ENCODE measurements around the gene FPGT. TPM values are rescaled to one million over a fixed set of nuclear protein-coding genes. Genes with fewer than 3 reads are reported as not detected.
"Not testable (repeated sequence)": the region's sequence is repeated elsewhere in the genome, so short reads cannot be mapped to it uniquely, and the experiment has no call there.

FPGT gene
- total and polyA plus RNA-seq, 10 donors = 3.6 to 28.0 (median 15.0) TPM

- Histone ChIP-seq H3K4me1 (no peaks in the 10 kb centered on the region), H3K27ac (no peak overlapping the region), H3K9me3 (peaks cover 0 to 3% (median 0%) of the 10 kb centered on the region in 8 donors), H3K4me3 (no peak overlapping the region), H3K36me3 (no peaks in the 10 kb centered on the region), H3K27me3 (replicated peaks in 1 of 7) (no peaks in the 10 kb centered on the region)
- TF ChIP-seq POLR2AphosphoS5 (IDR thresholded peaks at IDR 0.05) (no peak), POLR2A (IDR thresholded peaks at IDR 0.05) (no peak), CTCF (IDR thresholded peaks at IDR 0.05 in 8 of 11, conservative IDR thresholded peaks at IDR 0.05 in 3 of 11) (no peak)
- no peak for DNase-seq
- WGBS, 5 donors = 89 to 92% (median 91%) methylated on average over 4 of the region's 4 CpGs
- intact Hi-C loops (cut with DNase I; ENCODE audit: low total_unique reads) = no loop called here
Observed at GRCh38 chr1:74237787-74238186, 39.7 kb downstream of the FPGT start.

- no peak for DNase-seq
- 4 to 25% (median 16%) methylated on average over 2 of the region's 2 CpGs for WGBS, 5 donors
- Histone ChIP-seq H3K27ac (no peak overlapping the region), H3K27me3 (replicated peaks in 1 of 7) (no peaks in the 10 kb centered on the region), H3K9me3 (peaks cover 0 to 8% (median 2%) of the 10 kb centered on the region in 8 donors), H3K4me1 (no peaks in the 10 kb centered on the region), H3K36me3 (no peaks in the 10 kb centered on the region), H3K4me3 (no peak overlapping the region)
- intact Hi-C loops (cut with DNase I; ENCODE audit: low total_unique reads) = no loop called here
- TF ChIP-seq CTCF (IDR thresholded peaks at IDR 0.05 in 8 of 11, conservative IDR thresholded peaks at IDR 0.05 in 3 of 11) = no peak
Observed at GRCh38 chr1:74245168-74245772, 47.2 kb downstream of the FPGT start.

- no peak for DNase-seq
- Histone ChIP-seq H3K27ac (no peak overlapping the region), H3K4me1 (no peaks in the 10 kb centered on the region), H3K27me3 (replicated peaks in 1 of 7) (no peaks in the 10 kb centered on the region), H3K9me3 (peaks cover 0 to 8% (median 2%) of the 10 kb centered on the region in 8 donors), H3K4me3 (no peak overlapping the region), H3K36me3 (no peaks in the 10 kb centered on the region)
- 80 to 87% (median 80%) methylated on average over 2 of the region's 2 CpGs for WGBS, 5 donors
- TF ChIP-seq POLR2AphosphoS5 (IDR thresholded peaks at IDR 0.05) = no peak
- TF ChIP-seq CTCF (IDR thresholded peaks at IDR 0.05 in 8 of 11, conservative IDR thresholded peaks at IDR 0.05 in 3 of 11) = no peak
- no peak for TF ChIP-seq POLR2A (IDR thresholded peaks at IDR 0.05)
- intact Hi-C loops (cut with DNase I; ENCODE audit: low total_unique reads) = no loop called here
Observed at GRCh38 chr1:74246315-74246714, 48.3 kb downstream of the FPGT start.

GRCh38 chr1:74247881-74248528 is 50.0 kb downstream of the FPGT start:
- DNase-seq = peak; percentile 50
- H3K4me3 ChIP-seq = no peak overlapping the region

GRCh38 chr1:74253243-74253824 is 55.3 kb downstream of the FPGT start:
- H3K9me3 ChIP-seq; intact Hi-C loops (cut with DNase I; ENCODE audit: low total_unique reads); H3K27ac ChIP-seq; H3K27me3 ChIP-seq (replicated peaks in 1 of 7); H3K4me3 ChIP-seq; H3K36me3 ChIP-seq; H3K4me1 ChIP-seq: not testable (repeated sequence)
- 84 to 94% (median 85%) methylated on average over 21 to 32 of the region's 32 CpGs for WGBS, 5 donors
- DNase-seq = peak; percentile 66

More at GRCh38 chr1:74247881-74248528, 50.0 kb downstream of the FPGT start:
- TF ChIP-seq POLR2A (IDR thresholded peaks at IDR 0.05) (no peak), POLR2AphosphoS5 (IDR thresholded peaks at IDR 0.05) (no peak), CTCF (IDR thresholded peaks at IDR 0.05 in 8 of 11, conservative IDR thresholded peaks at IDR 0.05 in 3 of 11) (no peak)
- no peaks in the 10 kb centered on the region for H3K27me3 ChIP-seq (replicated peaks in 1 of 7)
- intact Hi-C loops (cut with DNase I; ENCODE audit: low total_unique reads) = no loop called here
- H3K4me1 ChIP-seq = no peaks in the 10 kb centered on the region
- no peak overlapping the region for H3K27ac ChIP-seq
- no peaks in the 10 kb centered on the region for H3K36me3 ChIP-seq
- 88 to 95% (median 91%) methylated on average over 16 to 22 of the region's 22 CpGs for WGBS, 5 donors
- peaks cover 0 to 8% (median 2%) of the 10 kb centered on the region in 8 donors for H3K9me3 ChIP-seq
